NCI-H2081 treated with DMSO at 0.1 percent for 48 hours (cell line): Measurements from ENCODE around the gene ZNF469.

Source experiments
- DNase-seq: peaks from one replicate; lab custom pipeline; 2025; lab: John Stamatoyannopoulos, UW

ZNF469 gene

GRCh38 chr16:88382491-88383400, at the start of gene ZNF469:
ZNF469 (plus strand) TSS chr16:88382959; CDS start chr16:88427471, 44,512 bp downstream.
- DNase-seq = no peak

GRCh38 chr16:88333848-88334777, 48.6 kb upstream of the ZNF469 start:
- no peak for DNase-seq

GRCh38 chr16:88334778-88335720, 47.7 kb upstream of the ZNF469 start:
- no peak for DNase-seq

GRCh38 chr16:88337021-88337420, 45.7 kb upstream of the ZNF469 start:
- no peak for DNase-seq

GRCh38 chr16:88337538-88337937, 45.2 kb upstream of the ZNF469 start:
- no peak for DNase-seq

GRCh38 chr16:88338111-88338510, 44.6 kb upstream of the ZNF469 start:
- DNase-seq = no peak

GRCh38 chr16:88338896-88339295, 43.9 kb upstream of the ZNF469 start:
- DNase-seq = no peak

- no peak for DNase-seq
These were observed 42.6 kb upstream of the ZNF469 start for GRCh38 chr16:88339930-88340754.

GRCh38 chr16:88340755-88341150, 42.0 kb upstream of the ZNF469 start:
- no peak for DNase-seq

GRCh38 chr16:88341551-88342290, 41.0 kb upstream of the ZNF469 start:
- no peak for DNase-seq

- DNase-seq = no peak
These were observed 40.3 kb upstream of the ZNF469 start for GRCh38 chr16:88342491-88342890.

- no peak for DNase-seq
These were observed 39.4 kb upstream of the ZNF469 start for GRCh38 chr16:88343271-88343791.

GRCh38 chr16:88344411-88345030, 38.2 kb upstream of the ZNF469 start:
- no peak for DNase-seq

GRCh38 chr16:88345031-88345720, 37.6 kb upstream of the ZNF469 start:
- no peak for DNase-seq

- DNase-seq = no peak
These were observed 36.8 kb upstream of the ZNF469 start for GRCh38 chr16:88345721-88346560.

GRCh38 chr16:88346680-88347505, 35.9 kb upstream of the ZNF469 start:
- DNase-seq = no peak
